NCI-H1436 treated with DMSO at 0.1 percent for 48 hours (cell line): Measurements from ENCODE around the gene SERINC4.
A peak's percentile ranks its signal among the peaks of the same experiment; 100 is the strongest.
"Not testable (repeated sequence)": the region's sequence is repeated elsewhere in the genome, so short reads cannot be mapped to it uniquely, and the experiment has no call there.

Source experiments
- DNase-seq: peaks from one replicate; lab custom pipeline; 2025; lab: John Stamatoyannopoulos, UW

The SERINC4 gene

DNA sequence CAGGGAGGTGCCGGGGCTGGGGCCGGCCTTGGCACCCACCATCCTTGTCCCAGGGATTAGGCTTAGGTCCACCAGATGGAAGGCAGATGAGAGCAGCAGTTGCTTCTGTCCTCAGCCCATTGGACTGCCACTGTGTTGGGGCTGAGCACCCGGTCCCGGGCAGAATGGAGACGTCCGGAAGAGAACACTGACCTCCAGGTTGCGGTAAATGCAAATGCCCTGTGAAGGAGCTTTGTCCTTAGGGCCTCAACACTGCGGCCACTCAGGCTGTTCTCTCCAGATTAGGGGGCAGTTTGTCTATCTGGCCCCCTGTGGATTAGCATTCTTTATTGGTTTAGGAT is at the start of gene SERINC4:
SERINC4 (minus strand) TSS at position 276 of the 341 bp plus-strand sequence; CDS start at position 42, 234 bp downstream.
- no peak for DNase-seq

DNA sequence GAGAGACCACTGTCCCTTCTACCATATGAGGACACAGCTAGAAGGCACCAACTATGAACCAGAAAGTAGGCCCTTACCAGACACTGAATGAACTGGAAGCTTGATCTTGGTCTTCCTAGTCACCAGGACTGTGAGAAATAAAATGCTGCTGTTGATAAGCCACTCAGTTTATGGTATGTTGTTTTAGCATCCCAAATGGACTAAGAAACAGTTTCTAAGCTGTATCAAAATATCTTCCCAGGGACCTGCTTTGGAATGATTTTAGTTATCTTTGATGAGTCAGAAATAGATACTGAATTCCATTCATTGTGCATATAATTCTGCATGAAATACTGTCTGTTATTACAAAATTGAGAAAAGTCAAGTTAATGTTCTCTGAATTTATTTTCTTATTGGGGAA is 45.4 kb upstream of the SERINC4 start:
- DNase-seq: no peak

DNA sequence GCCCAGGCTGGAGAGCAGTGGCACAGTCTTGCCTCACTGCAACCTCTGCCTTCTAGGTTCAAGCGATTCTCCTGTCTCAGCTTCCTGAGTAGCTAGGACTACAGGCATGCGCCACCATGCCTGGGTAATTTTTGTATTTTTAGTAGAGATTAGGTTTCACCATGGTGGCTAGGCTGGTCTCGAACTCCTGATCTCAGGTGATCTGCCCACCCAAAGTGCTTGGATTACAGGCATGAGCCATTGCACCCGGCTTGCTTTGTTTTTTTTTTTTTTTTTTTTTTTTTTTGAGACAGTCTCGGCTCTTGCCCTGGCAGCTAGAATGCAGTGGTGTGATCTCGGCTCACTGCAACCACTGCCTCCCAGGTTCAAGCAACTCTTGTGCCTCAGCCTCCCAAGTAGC is 32.5 kb upstream of the SERINC4 start:
- not testable (repeated sequence) for DNase-seq

DNA sequence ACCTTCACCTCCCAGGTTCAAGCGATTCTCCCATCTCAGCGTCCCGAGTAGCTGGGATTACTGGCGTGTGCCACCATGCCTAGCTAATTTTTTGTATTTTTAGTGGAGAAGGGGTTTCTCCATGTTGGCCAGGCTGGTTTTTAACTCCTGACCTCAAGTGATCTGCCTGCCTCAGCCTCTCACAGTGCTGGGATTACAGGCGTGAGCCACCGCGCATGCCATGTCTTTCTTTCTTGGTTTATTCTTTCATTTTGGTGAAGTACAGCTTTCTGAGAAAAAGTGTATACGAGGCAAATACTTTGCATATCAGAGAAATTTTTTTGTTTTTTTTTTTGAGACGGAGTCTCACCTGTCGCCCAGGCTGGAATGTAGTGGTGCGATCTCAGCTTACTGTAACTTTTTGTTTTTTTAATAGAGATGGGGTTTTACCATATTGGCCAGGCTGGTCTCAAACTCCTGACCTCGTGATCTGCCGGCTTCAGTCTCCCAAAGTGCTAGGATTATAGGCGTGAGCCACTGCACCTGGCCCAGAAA is 31.6 kb upstream of the SERINC4 start:
- DNase-seq: not testable (repeated sequence)

DNA sequence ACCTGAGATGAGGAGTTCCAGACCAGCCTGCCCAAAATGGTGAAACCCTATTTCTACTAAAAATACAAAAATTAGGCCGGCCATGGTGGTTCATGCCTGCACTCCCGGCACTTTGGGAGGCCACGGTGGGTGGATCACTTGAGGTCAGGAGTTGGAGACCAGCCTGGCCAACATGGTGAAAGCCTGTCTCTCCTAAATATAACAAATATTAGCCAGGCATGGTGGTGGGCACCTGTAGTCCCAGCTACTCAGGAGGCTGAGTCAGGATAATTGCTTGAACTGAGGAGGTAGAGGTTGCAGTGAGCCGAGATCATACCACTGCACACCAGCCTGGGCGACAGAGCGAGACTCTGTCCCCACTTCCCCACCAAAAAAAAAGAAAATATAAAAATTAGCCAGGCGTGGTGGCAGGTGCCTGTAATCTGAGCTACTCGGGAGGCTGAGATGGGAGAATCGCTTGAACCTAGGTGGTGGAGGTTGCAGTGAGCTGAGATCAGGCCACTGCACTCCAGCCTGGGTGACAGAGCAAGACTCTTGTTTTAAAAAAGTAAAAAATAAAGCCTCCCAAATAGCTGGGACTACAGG is 30.8 kb upstream of the SERINC4 start:
- DNase-seq: not testable (repeated sequence)

DNA sequence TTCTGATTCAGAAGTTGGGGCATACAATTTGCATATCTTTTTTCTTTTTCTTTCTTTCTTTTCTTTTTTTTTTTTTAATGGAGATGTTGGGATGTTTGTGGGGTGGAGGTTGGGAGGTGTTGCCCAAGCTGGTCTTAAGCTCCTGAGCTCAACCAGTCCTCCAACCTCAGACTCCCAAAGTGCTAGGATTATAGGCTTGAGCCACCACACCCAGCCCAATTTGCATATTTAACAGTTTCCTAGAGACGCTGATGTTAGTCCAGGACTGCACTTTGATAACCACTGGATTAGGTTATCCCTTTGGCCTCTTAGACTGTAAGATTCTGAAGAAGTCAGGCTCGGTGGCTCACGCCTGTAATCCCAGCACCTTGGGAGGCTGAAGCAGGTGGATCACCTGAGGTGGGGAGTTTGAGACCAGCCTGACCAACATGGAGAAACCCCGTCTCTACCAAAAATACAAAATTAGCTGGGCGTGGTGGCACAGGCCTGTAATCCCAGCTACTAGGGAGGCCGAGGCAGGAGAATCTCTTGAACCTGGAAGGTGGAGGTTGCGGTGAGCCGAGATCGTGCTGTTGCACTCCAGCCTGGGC is 30.0 kb upstream of the SERINC4 start:
- DNase-seq: not testable (repeated sequence)

DNA sequence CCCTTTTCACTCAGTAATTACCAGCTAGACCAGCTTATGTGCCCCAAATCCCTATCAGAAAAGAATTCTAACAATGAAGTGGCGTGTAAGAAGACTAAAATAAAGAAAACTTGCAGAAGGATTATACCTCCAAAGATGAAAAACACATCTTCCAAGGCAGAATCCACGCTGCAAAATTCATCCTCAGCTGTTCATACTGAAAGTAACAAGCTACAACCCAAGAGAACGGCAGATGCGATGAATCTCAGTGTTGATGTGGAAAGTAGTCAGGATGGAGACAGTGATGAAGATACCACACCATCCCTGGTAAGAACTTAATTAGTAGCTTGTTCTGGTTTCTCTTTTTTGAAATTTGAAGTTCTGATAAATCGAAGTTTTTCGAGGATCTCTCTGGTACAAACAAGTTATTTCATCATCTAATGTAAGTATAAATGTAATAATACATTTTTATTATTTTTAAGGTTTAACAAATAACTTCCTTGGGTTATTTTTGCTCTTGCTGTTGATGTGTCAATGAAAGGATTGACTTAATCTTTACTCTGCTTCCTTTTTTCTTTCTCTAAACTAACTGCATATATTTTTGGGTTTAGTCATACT is 28.1 kb upstream of the SERINC4 start:
- DNase-seq: no peak

DNA sequence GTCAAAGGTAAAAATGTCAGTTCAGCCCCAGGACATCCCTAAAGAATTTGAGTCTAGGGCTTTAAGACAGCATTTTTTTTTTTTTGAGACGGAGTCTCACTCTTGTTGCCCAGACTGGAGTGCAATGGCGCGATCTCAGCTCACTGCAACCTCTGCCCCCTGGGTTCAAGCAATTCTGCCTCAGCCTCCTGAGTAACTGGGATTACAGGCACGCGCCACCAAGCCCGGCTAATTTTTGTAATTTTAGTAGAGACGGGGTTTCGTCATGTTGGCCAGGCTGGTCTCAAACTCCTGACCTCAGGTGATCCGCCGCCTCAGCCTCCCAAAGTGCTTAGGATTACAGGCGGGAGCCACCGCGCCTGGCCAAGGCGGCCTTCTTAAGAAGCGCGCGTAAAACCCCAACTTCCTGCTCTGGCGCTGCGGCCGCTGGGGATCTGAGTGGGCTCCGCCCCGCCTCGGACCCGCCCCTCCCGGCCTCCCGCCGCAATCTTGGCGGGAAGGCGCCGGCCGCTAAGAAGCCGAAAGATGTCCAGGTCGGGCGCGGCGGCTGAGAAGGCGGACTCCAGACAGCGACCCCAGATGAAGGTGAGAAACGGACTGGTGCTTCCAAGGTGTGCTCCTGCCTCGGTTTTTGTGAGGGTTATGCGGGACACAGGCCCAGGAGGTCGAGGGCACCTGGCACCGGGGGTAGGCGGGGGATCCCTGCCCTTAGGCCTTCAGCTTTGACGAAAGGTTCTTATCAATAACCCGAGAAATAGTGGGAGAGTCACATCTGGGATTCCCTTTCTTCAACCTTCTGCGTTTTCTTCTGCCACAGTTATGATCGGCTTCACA is 26.7 kb upstream of the SERINC4 start, which contains the start of gene WDR76:
WDR76 (plus strand) TSS at position 495 of the 834 bp plus-strand sequence; CDS start at position 526, 31 bp downstream.
- DNase-seq: peak; percentile 66

DNA sequence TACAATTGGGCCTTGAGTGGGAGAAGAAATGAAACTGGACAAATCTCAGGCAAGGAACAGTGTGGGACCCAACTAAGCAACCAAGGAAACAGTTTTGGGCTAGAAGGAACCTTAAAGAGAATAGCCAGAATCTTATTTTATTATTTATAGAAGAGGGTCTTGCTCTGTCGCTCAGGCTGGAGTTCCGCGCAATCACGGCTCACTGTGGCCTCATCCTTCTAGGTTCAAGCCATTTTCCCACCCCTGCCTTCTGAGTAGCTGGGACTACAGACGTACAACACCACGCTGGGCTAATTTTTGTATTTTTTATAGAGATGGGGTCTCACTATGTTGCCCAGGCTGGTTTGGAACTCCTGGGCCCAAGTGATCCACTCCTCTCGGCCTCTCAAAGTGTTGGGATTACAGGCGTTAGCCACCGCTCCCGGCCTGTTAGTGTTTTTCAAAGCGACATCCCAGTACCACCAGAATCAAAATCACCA is 26.0 kb upstream of the SERINC4 start:
- no peak for DNase-seq

DNA sequence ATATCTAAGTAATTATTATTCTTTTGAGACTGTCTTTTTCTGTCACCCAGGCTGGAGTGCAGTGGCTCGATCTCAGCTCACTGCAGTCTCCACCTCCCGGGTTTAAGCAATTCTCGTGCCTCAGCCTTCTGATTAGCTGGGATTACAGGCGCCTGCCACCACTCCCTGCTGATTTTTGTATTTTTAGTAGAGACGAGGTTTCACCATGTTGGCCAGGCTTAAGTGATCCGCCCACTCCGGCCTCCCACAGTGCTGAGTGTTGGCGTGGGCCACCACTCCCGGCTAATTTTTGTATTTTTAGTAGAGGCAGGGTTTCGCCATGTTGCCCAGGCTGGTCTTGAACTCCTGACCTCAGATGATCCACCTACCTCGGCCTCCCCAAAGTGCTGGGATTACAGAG is 25.3 kb upstream of the SERINC4 start:
- not testable (repeated sequence) for DNase-seq

DNA sequence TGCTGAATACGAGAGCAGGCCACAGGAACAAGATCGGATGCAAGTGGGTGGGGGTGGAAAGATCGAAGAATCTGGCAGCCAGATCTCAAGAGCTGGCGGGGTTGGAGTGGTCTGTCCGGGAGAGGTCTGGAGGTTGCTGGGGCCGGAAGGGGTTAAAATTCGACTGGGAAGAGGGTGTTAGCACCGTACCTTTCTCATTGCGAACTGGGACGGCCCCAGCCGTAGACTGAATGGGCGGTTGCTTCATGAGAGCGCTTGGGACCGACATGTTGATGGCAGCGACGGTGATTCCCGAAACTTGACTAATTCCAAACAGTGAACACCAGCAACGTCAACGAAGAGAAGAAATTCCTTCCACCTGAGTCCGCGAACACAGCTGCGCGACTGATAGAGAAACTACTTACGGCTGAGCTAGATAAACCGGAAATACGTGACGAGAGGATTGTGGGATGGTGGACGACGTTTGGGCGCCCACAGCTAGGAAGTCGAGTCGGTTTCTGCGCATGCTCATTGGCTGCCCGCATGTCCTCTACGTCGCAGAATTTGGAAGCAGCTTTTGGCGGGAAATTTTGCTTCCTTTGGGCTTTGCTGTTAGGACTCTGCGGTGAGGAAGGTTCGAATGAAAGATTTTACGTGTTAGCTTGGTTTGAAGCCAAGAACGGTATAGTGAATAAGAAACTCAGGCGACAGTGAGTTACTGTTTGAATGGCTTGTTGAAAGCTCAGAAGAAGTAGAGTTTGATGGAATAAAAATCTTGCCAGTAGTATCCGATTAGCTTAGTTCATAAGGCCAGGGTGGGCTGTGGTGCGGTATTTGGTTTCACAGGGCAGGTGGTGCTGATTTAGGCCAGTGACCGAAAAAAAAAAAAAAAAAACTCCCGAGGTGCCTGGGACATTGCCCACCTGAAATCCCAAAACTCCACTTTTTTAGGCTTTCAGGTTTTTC is 24.6 kb upstream of the SERINC4 start, which contains the start of gene MFAP1:
MFAP1 (minus strand) TSS at position 389 of the 945 bp plus-strand sequence; CDS start at position 268, 121 bp downstream.
- DNase-seq: peak; percentile 89

DNA sequence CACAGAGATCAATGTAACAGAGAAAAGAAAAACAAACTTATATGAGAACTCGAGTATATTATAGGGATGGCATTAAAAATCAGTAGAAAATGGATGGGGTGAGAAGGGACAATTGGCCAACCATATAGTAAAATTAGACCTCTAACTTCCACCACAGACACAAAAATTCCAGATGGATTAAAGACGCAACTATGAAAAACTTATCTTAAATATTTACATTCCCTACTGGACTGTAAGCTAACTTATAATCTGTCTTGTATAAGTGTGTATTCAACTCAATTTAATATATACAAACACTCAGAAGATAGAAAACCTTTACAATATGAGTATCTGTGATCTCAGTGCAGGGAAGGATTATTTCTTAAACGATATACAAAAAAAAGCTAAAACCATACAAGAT is 21.5 kb upstream of the SERINC4 start:
- no peak for DNase-seq

DNA sequence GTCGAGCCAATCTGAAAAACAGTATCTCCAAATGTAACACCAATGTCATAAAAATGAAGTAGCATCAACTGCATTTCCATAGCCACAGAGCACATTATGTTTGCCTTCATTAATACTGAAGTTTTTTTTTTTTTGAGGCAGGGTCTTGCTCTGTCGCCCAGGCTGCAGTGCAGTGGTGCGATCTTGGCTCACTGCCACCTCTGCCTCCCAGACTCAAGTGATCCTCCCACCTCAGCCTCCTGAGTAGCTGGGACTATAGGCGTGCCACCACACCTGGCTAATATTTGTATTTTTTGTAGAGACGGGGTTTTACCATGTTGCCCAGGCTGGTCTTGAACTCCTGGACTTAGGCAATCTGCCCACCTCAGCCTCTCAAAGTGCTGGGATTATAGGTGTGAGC is 15.0 kb upstream of the SERINC4 start:
- not testable (repeated sequence) for DNase-seq

DNA sequence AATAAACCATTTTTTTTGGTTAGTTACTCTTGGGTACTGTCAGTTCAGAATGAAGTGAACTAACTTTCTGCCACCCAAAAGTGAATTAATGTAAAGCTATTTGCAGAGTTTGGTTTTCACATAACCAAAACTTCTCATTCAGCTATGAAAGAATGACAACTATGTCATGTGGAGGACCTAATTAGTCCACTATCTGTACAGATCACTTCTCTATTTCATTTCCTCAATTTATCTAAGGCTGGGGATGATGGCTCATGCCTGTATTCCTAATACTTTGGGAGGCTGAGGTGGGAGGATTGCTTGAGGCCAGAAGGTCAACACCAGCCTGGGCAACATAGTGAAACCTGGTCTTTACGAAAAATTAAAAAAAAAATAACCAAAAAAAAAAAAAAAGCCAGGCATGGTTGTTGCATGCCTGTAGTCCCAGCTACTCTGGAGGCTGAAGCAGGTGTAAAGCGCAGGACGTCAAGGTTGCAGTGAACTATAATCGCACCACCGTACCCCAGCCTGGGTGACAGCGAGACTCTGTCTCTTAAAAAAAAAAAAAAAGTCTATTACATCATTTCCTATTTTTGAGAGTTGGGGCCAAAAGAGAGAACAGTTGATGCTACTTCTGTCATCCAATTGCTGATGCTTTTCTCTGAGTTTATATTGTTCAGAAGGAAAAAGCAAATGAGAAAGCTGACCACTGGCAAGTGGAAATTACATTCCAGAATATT is 9.1 kb upstream of the SERINC4 start:
- no peak for DNase-seq

DNA sequence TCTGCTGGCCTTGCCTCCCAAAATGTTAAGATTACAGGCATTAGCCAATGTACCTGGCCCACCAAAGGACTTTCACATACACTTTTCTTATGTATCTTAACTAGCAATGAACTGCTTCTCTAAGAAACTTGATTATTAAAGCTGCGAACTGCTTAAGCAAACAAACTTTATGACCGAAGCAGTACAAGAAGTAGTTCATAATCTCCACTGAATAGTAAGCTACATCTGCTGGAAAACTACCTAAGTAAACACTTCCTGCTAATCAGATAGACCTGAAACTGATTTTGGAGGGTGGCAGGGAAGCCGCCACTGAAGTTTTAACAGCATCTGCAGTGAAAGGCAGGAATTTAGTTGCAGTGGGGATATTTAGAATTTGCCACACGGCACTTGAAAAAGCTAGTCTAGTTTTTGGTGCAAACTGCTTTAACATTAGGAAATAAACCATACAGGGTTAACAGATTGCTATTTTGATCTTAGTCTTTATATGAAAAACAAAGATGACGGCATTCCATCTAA is 8.5 kb upstream of the SERINC4 start:
- DNase-seq: no peak

DNA sequence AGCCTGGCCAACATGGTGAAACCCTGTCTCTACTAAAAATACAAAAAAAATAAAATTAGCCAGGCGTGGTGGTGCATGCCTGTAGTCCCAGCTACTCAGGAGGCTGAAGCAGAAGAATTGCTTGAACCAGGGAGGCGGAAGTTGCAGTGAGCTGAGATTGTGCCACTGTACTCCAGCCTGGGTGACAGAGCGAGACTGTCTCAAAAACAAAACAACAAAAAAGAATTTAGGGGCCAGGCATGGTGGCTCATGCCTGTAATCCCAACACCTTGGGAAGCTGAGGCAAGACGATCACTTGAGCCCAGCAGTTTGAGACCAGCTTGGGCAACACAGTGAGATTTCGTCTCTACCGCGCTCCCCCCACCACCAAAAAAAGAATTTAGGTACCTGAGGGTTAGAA is 2.7 kb upstream of the SERINC4 start:
- DNase-seq: not testable (repeated sequence)

DNA sequence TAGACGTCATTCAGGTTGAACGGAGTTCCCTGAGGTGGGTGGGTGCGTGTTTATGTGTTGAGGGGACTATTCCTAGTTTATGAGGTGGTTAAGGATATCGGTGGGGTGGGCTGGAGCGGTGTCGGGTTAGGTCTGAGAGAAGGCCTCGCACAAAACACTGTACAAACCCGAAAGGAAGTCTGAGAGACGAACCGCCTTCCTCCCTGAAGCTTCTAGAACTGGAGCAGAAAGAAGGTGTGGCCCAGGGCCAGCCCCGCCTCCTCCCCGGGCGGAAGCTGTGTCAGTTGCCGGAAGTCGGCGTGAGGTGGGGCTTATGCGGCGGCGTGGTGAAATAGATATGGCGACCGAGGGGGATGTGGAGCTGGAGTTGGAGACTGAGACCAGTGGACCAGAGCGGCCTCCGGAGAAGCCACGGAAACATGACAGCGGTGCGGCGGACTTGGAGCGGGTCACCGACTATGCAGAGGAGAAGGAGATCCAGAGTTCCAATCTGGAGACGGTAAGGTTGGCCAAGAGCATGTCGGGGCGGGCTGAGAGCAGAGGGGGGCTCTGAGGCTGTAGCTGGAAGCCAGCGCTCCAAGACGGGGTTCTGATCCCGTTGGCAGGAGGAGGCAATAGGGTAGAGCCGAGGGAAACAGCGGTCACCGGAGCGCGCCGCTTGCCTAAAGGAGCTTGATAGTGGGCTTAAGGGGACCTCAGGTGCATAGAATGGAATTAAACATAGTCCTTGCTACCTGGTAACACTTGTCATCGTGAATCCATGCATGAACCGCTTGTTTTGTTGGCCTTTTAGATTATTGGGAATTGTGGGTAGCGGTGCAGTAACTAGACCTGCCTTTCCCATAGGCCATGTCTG is 494 bp upstream of the SERINC4 start, which contains the start of gene HYPK:
HYPK (plus strand) TSS at position 314 of the 856 bp plus-strand sequence; CDS start at position 338, 24 bp downstream.
- peak; percentile 38 for DNase-seq

DNA sequence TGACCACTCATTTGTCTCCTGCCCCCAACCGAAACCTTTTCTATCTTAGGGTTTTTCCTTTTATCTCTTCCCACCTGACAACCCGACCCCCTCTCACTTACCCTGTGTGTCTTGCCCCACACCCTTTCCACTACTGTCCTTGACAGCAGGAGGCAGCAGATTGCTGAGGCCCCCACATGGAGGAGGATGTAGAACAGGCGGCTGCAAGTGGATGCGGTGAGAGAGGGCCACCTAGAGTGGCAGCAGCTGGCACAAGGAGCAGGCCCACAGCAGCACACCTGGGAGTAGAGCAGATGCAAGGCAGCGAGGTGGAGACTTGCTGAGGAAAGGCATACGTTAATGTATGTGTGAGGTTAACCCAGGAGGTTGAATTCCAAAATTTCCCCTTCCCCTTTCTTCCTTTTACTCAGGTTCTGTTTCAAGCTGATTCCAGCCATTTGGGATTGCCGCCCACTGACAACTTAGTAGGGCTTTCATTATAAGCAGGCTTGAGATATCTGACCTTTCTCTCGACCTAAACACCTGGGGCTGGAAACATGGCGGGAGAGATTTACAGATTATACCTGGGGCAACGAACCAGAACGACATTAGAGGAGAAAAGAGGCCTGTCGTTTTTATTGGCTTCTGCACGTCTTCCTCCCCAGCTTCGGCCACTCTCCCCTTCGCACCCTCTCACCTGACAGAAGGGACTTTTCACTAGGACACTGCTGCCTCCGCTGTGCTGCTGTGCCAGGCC is 643 bp downstream of the SERINC4 start:
- DNase-seq: no peak
